NCI-H748 treated with DMSO at 0.1 percent for 48 hours (cell line): Measurements from ENCODE around the gene TTBK2.
"Not testable (repeated sequence)": the region's sequence is repeated elsewhere in the genome, so short reads cannot be mapped to it uniquely, and the experiment has no call there.

ENCODE experiments used
- DNase-seq: peaks from one replicate; lab custom pipeline; 2025; lab: John Stamatoyannopoulos, UW

The TTBK2 gene

GRCh38 chr15:42761813-42762212, 158.8 kb downstream of the TTBK2 start:
- DNase-seq, result not testable (repeated sequence)

- no peak for DNase-seq
These were observed 159.8 kb downstream of the TTBK2 start for GRCh38 chr15:42760759-42761158.

GRCh38 chr15:42759093-42759492, 161.5 kb downstream of the TTBK2 start:
- DNase-seq, result no peak

GRCh38 chr15:42750306-42750705, 170.3 kb downstream of the TTBK2 start:
- no peak for DNase-seq

- DNase-seq, result no peak
These were observed 171.3 kb downstream of the TTBK2 start for GRCh38 chr15:42749266-42749665.

- no peak for DNase-seq
These were observed 176.4 kb downstream of the TTBK2 start for GRCh38 chr15:42744195-42744594.

GRCh38 chr15:42742149-42742548, 178.4 kb downstream of the TTBK2 start:
- DNase-seq, result no peak

- DNase-seq, result no peak
These were observed 178.9 kb downstream of the TTBK2 start for GRCh38 chr15:42741710-42742109.

- no peak for DNase-seq
These were observed 182.8 kb downstream of the TTBK2 start for GRCh38 chr15:42737529-42738328.

GRCh38 chr15:42736793-42737528, 183.6 kb downstream of the TTBK2 start, which contains the start of gene CDAN1:
Gene CDAN1, minus strand, starts transcription at chr15:42737128. Its CDS starts 26 bp downstream, at chr15:42737102.
- peak; percentile 51 for DNase-seq

- DNase-seq, result no peak
These were observed 184.3 kb downstream of the TTBK2 start for GRCh38 chr15:42736178-42736792.

GRCh38 chr15:42735382-42736165, 185.0 kb downstream of the TTBK2 start:
- no peak for DNase-seq

- no peak for DNase-seq
These were observed 186.4 kb downstream of the TTBK2 start for GRCh38 chr15:42734076-42734672.

GRCh38 chr15:42733027-42733426, 187.6 kb downstream of the TTBK2 start:
- DNase-seq, result no peak

GRCh38 chr15:42732095-42732827, 188.3 kb downstream of the TTBK2 start:
- DNase-seq, result no peak

GRCh38 chr15:42731461-42731860, 189.1 kb downstream of the TTBK2 start:
- DNase-seq, result no peak

GRCh38 chr15:42730536-42730935, 190.0 kb downstream of the TTBK2 start:
- no peak for DNase-seq

- no peak for DNase-seq
These were observed 190.4 kb downstream of the TTBK2 start for GRCh38 chr15:42730135-42730534.

GRCh38 chr15:42729409-42729808, 191.2 kb downstream of the TTBK2 start:
- DNase-seq, result no peak

- DNase-seq, result no peak
These were observed 191.6 kb downstream of the TTBK2 start for GRCh38 chr15:42728972-42729371.

- no peak for DNase-seq
These were observed 192.0 kb downstream of the TTBK2 start for GRCh38 chr15:42728560-42728959.
